ENCODE data around the gene WFDC5.
A peak's percentile ranks its signal among the peaks of the same experiment; 100 is the strongest.
"Not testable (repeated sequence)": the region's sequence is repeated elsewhere in the genome, so short reads cannot be mapped to it uniquely, and the experiment has no call there.

WFDC5 gene

GRCh38 chr20:45153147-45153546 is 38.2 kb upstream of the WFDC5 start:
- peak overlapping the region; percentile 10; the same call in 1 of the 2 replicates for H3K27ac ChIP-seq
- no peak for TF ChIP-seq CTCF (conservative IDR thresholded peaks at IDR 0.05)

GRCh38 chr20:45152405-45152804 is 37.4 kb upstream of the WFDC5 start:
- H3K27ac ChIP-seq = no peak overlapping the region
- TF ChIP-seq CTCF (conservative IDR thresholded peaks at IDR 0.05) = no peak

GRCh38 chr20:45149062-45149461 is 34.1 kb upstream of the WFDC5 start:
- TF ChIP-seq CTCF (conservative IDR thresholded peaks at IDR 0.05) = no peak
- no peak overlapping the region for H3K27ac ChIP-seq

GRCh38 chr20:45140836-45141235 is 25.9 kb upstream of the WFDC5 start:
- H3K27ac ChIP-seq = no peak overlapping the region
- no peak for TF ChIP-seq CTCF (conservative IDR thresholded peaks at IDR 0.05)

- H3K27ac ChIP-seq = not testable (repeated sequence)
Observed at GRCh38 chr20:45139733-45140375, 24.9 kb upstream of the WFDC5 start.

- TF ChIP-seq CTCF (conservative IDR thresholded peaks at IDR 0.05) = peak; percentile 73
- H3K27ac ChIP-seq = no peak overlapping the region
Observed at GRCh38 chr20:45138561-45139300, 23.8 kb upstream of the WFDC5 start.

GRCh38 chr20:45136911-45137310 is 21.9 kb upstream of the WFDC5 start:
- no peak overlapping the region for H3K27ac ChIP-seq
- TF ChIP-seq CTCF (conservative IDR thresholded peaks at IDR 0.05) = no peak

- no peak for TF ChIP-seq CTCF (conservative IDR thresholded peaks at IDR 0.05)
- no peak overlapping the region; the same call in 1 of the 2 replicates for H3K27ac ChIP-seq
Observed at GRCh38 chr20:45128099-45128498, 13.1 kb upstream of the WFDC5 start.

All from VCaP (cell line).